Measurements from ENCODE around the gene COMMD4. TPM values are rescaled to one million over a fixed set of nuclear protein-coding genes. Genes with fewer than 3 reads are reported as not detected.

The COMMD4 gene
- total and polyA plus RNA-seq, 2 of the 4 experiments (the other 2 are of a cell fraction), result 91.2 to 133 TPM

DNA sequence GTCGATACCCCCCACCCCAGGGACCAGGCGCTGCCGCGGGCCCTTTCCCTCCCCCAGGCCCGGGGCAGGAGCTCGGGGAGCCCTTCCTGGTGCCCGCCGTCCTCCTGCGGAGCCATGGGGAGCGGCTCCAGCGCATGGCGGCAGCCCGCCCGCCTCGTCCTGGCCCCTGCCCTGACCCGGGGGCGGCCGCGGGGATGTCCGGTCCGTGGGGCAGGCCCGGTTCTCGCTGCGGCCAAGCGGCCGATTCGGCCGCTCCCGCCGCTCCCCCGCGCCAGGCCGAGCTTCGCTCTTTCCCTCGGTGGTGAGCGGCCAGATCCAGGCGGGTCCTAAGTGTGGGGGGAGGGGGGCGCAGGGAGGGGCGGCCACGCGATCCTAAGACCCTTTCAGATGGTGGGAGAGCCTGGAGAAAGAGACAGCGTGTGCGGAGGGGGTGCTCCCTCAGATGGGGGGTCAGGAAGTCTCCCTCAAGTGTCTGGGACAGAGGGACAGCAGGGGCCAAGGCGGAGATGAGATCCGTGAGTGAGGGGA, 12.2 kb downstream of the COMMD4 start:
- intact Hi-C loops (cut with micrococcal nuclease), result no loop called here
- H3K4me2 ChIP-seq (ENCODE audit: low read depth, low read length), result peak overlapping the region; percentile 93
- H4K91ac ChIP-seq (ENCODE audit: insufficient read depth, low read depth, low read length), result peak overlapping the region; percentile 68
- dilution Hi-C loops (cut with HindIII; ENCODE audit: low sequenced_read_pairs, unreplicated experiment), result no loop called here
- peaks cover 3% of the 10 kb centered on the region; the same call in 1 of the 2 replicates for H3K4me1 ChIP-seq (ENCODE audit: control insufficient read depth, insufficient read depth, low read length)
- H3K23ac ChIP-seq (ENCODE audit: low read depth, low read length), result peak overlapping the region; percentile 66; the same call in 1 of the 2 replicates
- H2BK120ac ChIP-seq (ENCODE audit: low read depth, low read length), result 0 out of 2 replicates have a peak overlapping the region, but pooled peaks have one; percentile 12
- H3K9me3 ChIP-seq (ENCODE audit: control insufficient read depth, insufficient read depth, low read length), result no peaks in the 10 kb centered on the region
- H3K18ac ChIP-seq (ENCODE audit: low read depth, low read length), result peak overlapping the region; percentile 8; the same call in 1 of the 2 replicates
- TF ChIP-seq MAFK (IDR thresholded peaks at IDR 0.05; ENCODE audit: low read depth, low read length) (no peak), BHLHE40 (IDR thresholded peaks at IDR 0.05; ENCODE audit: low read depth, low read length) (no peak), FOS (IDR thresholded peaks at IDR 0.05; ENCODE audit: low read depth, low read length) (no peak), CEBPB (IDR thresholded peaks at IDR 0.05; ENCODE audit: low read depth, low read length) (no peak), CHD1 (IDR thresholded peaks at IDR 0.05; ENCODE audit: low read depth, low read length) (no peak), MXI1 (IDR thresholded peaks at IDR 0.05; ENCODE audit: borderline replicate concordance, low read depth, low read length) (no peak)
- TF ChIP-seq, protein P1, sequence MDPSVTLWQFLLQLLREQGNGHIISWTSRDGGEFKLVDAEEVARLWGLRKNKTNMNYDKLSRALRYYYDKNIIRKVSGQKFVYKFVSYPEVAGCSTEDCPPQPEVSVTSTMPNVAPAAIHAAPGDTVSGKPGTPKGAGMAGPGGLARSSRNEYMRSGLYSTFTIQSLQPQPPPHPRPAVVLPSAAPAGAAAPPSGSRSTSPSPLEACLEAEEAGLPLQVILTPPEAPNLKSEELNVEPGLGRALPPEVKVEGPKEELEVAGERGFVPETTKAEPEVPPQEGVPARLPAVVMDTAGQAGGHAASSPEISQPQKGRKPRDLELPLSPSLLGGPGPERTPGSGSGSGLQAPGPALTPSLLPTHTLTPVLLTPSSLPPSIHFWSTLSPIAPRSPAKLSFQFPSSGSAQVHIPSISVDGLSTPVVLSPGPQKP (IDR thresholded peaks at IDR 0.05; ENCODE audit: borderline replicate concordance, low read depth, low read length), result no peak
- no peak overlapping the region for H2BK15ac ChIP-seq (ENCODE audit: low read depth, low read length)
- H3K36me3 ChIP-seq (ENCODE audit: control insufficient read depth, insufficient read depth, low read length), result peaks cover 1% of the 10 kb centered on the region; the same call in 1 of the 2 replicates
- in situ Hi-C loops (cut with MboI; ENCODE audit: low sequenced_read_pairs), result no loop called here
- H3K4me3 ChIP-seq (ENCODE audit: insufficient read depth, low read depth, low read length), result peak overlapping the region; percentile 56
- peak overlapping the region; percentile 26; the same call in 1 of the 2 replicates for H3K27ac ChIP-seq (ENCODE audit: insufficient read depth, low read length)
- POLR2A ChIA-PET (ENCODE audit: unreplicated experiment), result no interaction called here
- H2AK9ac ChIP-seq (replicated peaks; ENCODE audit: low read depth, low read length, poor library complexity), result peak overlapping the region; percentile 97
- no TSS peak for BruUV-seq (replicated peaks)
- H2BK5ac ChIP-seq (ENCODE audit: low read depth, low read length, poor library complexity, severe bottlenecking), result no peak overlapping the region
- peak overlapping the region; percentile 88 to 91; a peak in 3 of 4 replicates for H4K8ac ChIP-seq (ENCODE audit: low read depth in 2 of 2, low read length in 2 of 2)
- H3K56ac ChIP-seq (ENCODE audit: extremely low read depth, insufficient read depth, low read length), result peak overlapping the region; percentile 44; the same call in 1 of the 2 replicates
- peak overlapping the region; percentile 76 for H3K4ac ChIP-seq (ENCODE audit: low read depth, low read length)
- peaks cover 2% of the 10 kb centered on the region; the same call in 1 of the 2 replicates for H3K27me3 ChIP-seq (ENCODE audit: control insufficient read depth, insufficient read depth, low read length)
- ATAC-seq (ENCODE audit: low read depth) (peak; percentile 52), DNase-seq (no peak)
- WGBS, 2 experiments (ENCODE audit: extremely low coverage in 2 of 2, insufficient read length in 1 of 2), result 4% methylated on average over 14 of the region's 45 CpGs; no CpG with 5 or more reads in 1 of the 2 experiments
- peaks cover 14% of the 10 kb centered on the region; the same call in 1 of the 2 replicates for H3K9me1 ChIP-seq (ENCODE audit: insufficient read depth, low read length)
- no peaks in the 10 kb centered on the region for H3K79me1 ChIP-seq (ENCODE audit: low read depth in 1 of 2, low read length in 2 of 2)
- peak overlapping the region; percentile 80 for H2AK5ac ChIP-seq (ENCODE audit: low read depth, low read length)
- H3K14ac ChIP-seq (replicated peaks; ENCODE audit: low read depth, low read length), result peak overlapping the region; percentile 82
- H2AFZ ChIP-seq (replicated peaks; ENCODE audit: low read length, poor library complexity), result peak overlapping the region; percentile 96
- peak overlapping the region; percentile 83 for H3K9ac ChIP-seq (ENCODE audit: low read depth, low read length)
- CTCF ChIA-PET, result no interaction called here
- H4K5ac ChIP-seq (ENCODE audit: low read depth, low read length), result peak overlapping the region; percentile 65
- H4K20me1 ChIP-seq (ENCODE audit: insufficient read depth, low read length), result no peaks in the 10 kb centered on the region; the same call in 1 of the 2 replicates
- no peak overlapping the region for H2BK20ac ChIP-seq (ENCODE audit: low read depth, low read length)

Data from IMR-90 (cell line).